D721Med (cell line): ENCODE measurements around the gene PTTG1IP2.
"Not testable (repeated sequence)": the region's sequence is repeated elsewhere in the genome, so short reads cannot be mapped to it uniquely, and the experiment has no call there.

Experiments used
- DNase-seq: peaks from one replicate; pipeline ENCODE4 v3.0.0; 2011; ENCODE audit warnings: low spot score; ENCODE audit not compliant: insufficient read length
- FAIRE-seq: peaks from 2 replicates; lab custom pipeline; 2011; peaks lifted over from hg19 to GRCh38; lab: Jason Lieb, UNC
- CTCF ChIP-seq: IDR thresholded peaks from 2 replicates; pipeline ENCODE4 v1.5.1; 2012; ENCODE audit warnings: mild to moderate bottlenecking, control low read depth; ENCODE audit not compliant: insufficient read depth; ENCODE audit errors: missing control alignments

PTTG1IP2 gene

GRCh38 chr7:90461219-90461618, 8.2 kb upstream of the PTTG1IP2 start:
- FAIRE-seq (no peak), DNase-seq (no peak)
- TF ChIP-seq CTCF = no peak

DNA sequence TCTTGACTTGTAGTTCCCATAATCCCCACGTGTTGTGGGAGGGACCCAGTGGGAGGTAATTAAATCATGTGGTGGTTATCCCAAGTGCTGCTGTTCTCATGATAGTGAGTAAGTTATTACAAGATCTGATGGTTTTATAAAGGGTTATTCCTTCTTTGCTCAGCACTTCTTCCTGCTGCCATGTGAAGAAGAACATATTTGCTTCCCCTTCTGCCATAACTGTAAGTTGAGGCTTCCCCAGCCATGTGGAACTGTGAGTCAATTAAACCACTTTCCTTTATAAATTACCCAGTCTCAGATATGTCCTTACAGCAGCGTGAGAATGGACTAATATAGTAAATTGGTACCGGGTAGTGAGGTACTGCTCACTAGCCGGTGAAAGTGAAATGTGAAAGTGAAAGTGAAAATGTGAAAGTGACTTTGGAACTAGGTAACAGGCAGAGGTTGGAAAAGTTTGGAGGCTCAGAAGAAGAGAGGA, 6.2 kb upstream of the PTTG1IP2 start:
- FAIRE-seq, DNase-seq: not testable (repeated sequence)

DNA sequence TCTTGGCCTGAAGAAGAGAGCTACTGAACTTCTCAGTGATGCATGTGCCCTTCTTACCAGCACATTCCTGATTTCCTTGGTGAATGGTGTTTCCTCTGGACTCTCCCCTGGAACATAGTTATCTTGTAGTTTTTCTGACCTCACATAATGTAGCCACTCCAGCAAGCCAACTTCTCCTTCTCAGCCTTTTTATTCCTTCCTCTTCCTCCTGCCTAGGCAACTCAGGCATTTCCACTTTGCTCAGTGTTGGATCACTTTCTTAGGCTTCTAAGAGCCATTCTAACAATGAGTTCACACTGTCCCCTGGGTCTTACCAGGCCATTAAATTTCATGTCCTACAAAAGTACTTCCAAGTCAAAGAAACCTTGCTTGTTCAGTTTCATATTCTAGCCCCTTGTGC, 3.6 kb upstream of the PTTG1IP2 start:
- no peak for FAIRE-seq
- no peak for TF ChIP-seq CTCF
- DNase-seq = no peak

GRCh38 chr7:90472805-90473540, 3.5 kb downstream of the PTTG1IP2 start:
- no peak for FAIRE-seq
- no peak for TF ChIP-seq CTCF
- DNase-seq = no peak

- DNase-seq (no peak), FAIRE-seq (no peak)
- no peak for TF ChIP-seq CTCF
Measured at GRCh38 chr7:90473814-90474213, 4.4 kb downstream of the PTTG1IP2 start.

DNA sequence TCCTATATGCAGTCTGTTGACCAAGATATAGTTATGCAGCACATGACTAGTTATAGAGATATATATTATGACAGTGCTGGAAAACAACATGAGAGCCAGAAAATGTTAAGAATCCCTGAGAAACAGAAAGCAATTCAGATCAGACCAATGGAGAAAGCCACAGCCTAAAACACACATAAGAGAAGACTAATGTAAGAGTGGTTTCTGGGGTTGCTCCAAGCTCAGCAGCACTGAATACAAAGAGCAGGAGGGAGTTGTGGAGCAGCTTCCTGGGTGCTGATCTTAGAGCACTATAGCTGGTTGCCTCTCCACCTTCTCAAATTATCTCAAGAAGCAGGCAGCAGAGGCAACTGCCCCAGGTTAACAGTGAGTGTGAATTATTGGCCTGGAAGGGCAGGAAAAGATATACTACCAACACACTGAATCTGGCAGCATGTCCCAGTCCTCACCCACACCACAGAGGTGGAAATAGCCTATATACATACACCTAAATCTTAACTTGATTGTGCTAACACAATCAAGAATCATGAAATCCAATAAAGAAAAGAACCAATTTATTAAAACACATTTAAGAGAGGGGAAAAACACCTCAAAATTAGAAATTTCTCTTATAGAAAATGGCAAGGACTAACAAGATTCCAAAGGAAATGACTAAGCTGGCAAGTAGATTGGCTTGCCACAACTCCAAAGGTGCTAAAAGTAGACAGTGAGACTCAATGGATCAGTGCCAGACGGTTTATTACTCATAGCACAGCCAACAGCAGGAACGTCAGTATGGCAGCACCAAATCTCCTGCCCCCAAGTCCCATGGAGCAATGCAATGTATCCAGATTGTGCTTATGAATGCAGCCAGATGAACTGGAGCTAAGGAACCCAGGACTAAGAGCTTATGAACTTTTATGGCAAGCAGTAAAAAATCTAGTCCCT, 5.1 kb downstream of the PTTG1IP2 start:
- FAIRE-seq (no peak), DNase-seq (no peak)
- TF ChIP-seq CTCF = no peak

DNA sequence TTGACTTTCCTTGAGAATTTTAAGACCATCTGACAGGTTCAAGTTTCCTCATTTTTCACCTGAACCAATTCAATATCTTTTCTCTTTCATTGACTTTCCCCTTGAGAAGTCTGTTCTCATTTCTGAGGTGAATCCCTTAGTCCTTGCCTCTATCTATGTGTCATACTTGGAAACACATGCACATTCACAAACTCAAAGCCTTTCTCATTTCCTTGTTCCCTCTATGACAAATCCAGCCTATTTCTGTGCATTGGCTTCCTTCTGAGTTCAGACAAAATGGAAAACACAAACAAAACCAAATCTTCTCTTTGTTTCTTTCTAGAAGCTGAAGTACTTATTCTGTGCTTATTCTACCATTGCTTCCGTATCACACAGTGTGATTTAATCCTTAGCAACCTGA, 13.8 kb downstream of the PTTG1IP2 start:
- FAIRE-seq = no peak
- no peak for TF ChIP-seq CTCF
- DNase-seq = no peak
